ENCODE measurements around the gene MYO3B.

GRCh38 chr2:170643346-170643745 lies 465.4 kb downstream of the MYO3B start:
- TF ChIP-seq, protein P1, sequence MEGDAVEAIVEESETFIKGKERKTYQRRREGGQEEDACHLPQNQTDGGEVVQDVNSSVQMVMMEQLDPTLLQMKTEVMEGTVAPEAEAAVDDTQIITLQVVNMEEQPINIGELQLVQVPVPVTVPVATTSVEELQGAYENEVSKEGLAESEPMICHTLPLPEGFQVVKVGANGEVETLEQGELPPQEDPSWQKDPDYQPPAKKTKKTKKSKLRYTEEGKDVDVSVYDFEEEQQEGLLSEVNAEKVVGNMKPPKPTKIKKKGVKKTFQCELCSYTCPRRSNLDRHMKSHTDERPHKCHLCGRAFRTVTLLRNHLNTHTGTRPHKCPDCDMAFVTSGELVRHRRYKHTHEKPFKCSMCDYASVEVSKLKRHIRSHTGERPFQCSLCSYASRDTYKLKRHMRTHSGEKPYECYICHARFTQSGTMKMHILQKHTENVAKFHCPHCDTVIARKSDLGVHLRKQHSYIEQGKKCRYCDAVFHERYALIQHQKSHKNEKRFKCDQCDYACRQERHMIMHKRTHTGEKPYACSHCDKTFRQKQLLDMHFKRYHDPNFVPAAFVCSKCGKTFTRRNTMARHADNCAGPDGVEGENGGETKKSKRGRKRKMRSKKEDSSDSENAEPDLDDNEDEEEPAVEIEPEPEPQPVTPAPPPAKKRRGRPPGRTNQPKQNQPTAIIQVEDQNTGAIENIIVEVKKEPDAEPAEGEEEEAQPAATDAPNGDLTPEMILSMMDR (IDR thresholded peaks at IDR 0.05; ENCODE audit: control extremely low read depth in 1 of 3, insufficient read depth in 1 of 3, low read depth in 1 of 3, low read length in 3 of 3): no peak
- TF ChIP-seq EZH2 (IDR thresholded peaks at IDR 0.05; ENCODE audit: low read depth, low read length, severe bottlenecking): no peak
- TF ChIP-seq SIRT6 (IDR thresholded peaks at IDR 0.05; ENCODE audit: low read length): no peak
- TF ChIP-seq POLR2A (IDR thresholded peaks at IDR 0.05; ENCODE audit: control extremely low read depth in 1 of 2, low read depth in 2 of 2, low read length in 2 of 2): no peak
- TF ChIP-seq MAX (IDR thresholded peaks at IDR 0.05): no peak
- TF ChIP-seq JUN (IDR thresholded peaks at IDR 0.05; ENCODE audit: low read depth, low read length): no peak
- TF ChIP-seq EP300 (IDR thresholded peaks at IDR 0.05; ENCODE audit: borderline replicate concordance in 1 of 2, low read depth in 2 of 2, low read length in 2 of 2): no peak
- TF ChIP-seq HDAC6 (IDR thresholded peaks at IDR 0.05; ENCODE audit: low read depth, low read length): no peak
